Caco-2 (cell line): ENCODE measurements around the gene ARFGAP1. TPM values are rescaled to one million over a fixed set of nuclear protein-coding genes. Genes with fewer than 3 reads are reported as not detected.

Source experiments
- Bru-seq: library from RNA; stranded (reverse); fragments of 400-500 nt; gene quantifications from one replicate; lab custom pipeline; 2021; lab: Mats Ljungman, UMichigan
- BruChase-seq, 2 experiments: library from RNA; stranded (reverse); fragments of 400-500 nt; gene quantifications; one replicate each; lab custom pipeline; 2021; lab: Mats Ljungman, UMichigan
- BruUV-seq: library from RNA; stranded (reverse); fragments of 400-500 nt; replicated peaks from 2 replicates; lab custom pipeline; 2021; lab: Mats Ljungman, UMichigan
- CTCF ChIA-PET: fragments of 300-600 bp; sonication (Branson Sonifier 250); formaldehyde crosslinking; loops from one replicate; lab custom pipeline; 2022; ENCODE audit warnings: antibody characterized with exemption; lab: Charles Lee
- POLR2A ChIA-PET: fragments of 300-600 bp; sonication (Branson Sonifier 250); formaldehyde crosslinking; loops from one replicate; lab custom pipeline; 2022; ENCODE audit warnings: antibody characterized with exemption; lab: Charles Lee
- DNase-seq, 2 experiments: peaks; one replicate each; pipeline versions ENCODE4 v3.0.0 to v3.0.0-alpha.2; 2020 to 2022
- H3K27me3 ChIP-seq: replicated peaks from 2 replicates; pipeline ENCODE4 v1.6.0; 2011; ENCODE audit warnings: low read length; ENCODE audit not compliant: control insufficient read depth, insufficient read depth
- H3K36me3 ChIP-seq: 2 replicates; pipeline ENCODE4 v1.5.1; 2011; ENCODE audit warnings: low read length; ENCODE audit not compliant: control insufficient read depth, insufficient read depth
- H3K4me1 ChIP-seq: fragments of 250-450 bp; sonication (Bioruptor Pico); 2 replicates; pipeline ENCODE4 v1.5.1; 2020; ENCODE audit warnings: mild to moderate bottlenecking
- H3K4me3 ChIP-seq: 2 replicates; pipeline ENCODE4 v1.5.1; 2011; ENCODE audit warnings: low read depth, mild to moderate bottlenecking, control low read depth, low read length
- H3K9me3 ChIP-seq: fragments of 250-450 bp; sonication (Bioruptor Pico); 2 replicates; pipeline ENCODE4 v1.5.1; 2020; ENCODE audit warnings: mild to moderate bottlenecking, moderate library complexity
- H3K27ac Mint-ChIP-seq: one replicate; pipeline ENCODE4 v1.8.0; 2022; ENCODE audit warnings: mixed read lengths; ENCODE audit not compliant: unreplicated experiment
- H3K27me3 Mint-ChIP-seq: one replicate; pipeline ENCODE4 v1.8.0; 2022; ENCODE audit warnings: mixed read lengths; ENCODE audit not compliant: insufficient read depth, unreplicated experiment
- H3K36me3 Mint-ChIP-seq: one replicate; pipeline ENCODE4 v1.8.0; 2022; ENCODE audit warnings: mild to moderate bottlenecking, mixed read lengths; ENCODE audit not compliant: insufficient read depth, unreplicated experiment
- H3K4me1 Mint-ChIP-seq: one replicate; pipeline ENCODE4 v1.8.0; 2022; ENCODE audit warnings: low read depth, mixed read lengths; ENCODE audit not compliant: unreplicated experiment
- H3K4me3 Mint-ChIP-seq: one replicate; pipeline ENCODE4 v1.8.0; 2022; ENCODE audit warnings: mild to moderate bottlenecking, moderate library complexity, mixed read lengths; ENCODE audit not compliant: unreplicated experiment
- H3K9me3 Mint-ChIP-seq: one replicate; pipeline ENCODE4 v1.8.0; 2022; ENCODE audit warnings: mixed read lengths; ENCODE audit not compliant: unreplicated experiment
- intact Hi-C: fragments of 100-400 bp; cut with micrococcal nuclease; formaldehyde crosslinking; loops from one replicate; pipeline ENCODE4 v1.10.0; 2022; ENCODE audit not compliant: unreplicated experiment
- long read RNA-seq: library from polyadenylated mRNA; stranded (forward); transcript quantifications from one replicate; pipeline ENCODE4 v2.0.0, GENCODE V29; 2022
- total RNA-seq: library from RNA; stranded (reverse); gene quantifications from 2 replicates; pipeline ENCODE4 v1.2.3, GENCODE V29; 2022
- TF ChIP-seq, protein P1 (sequence below), 2 experiments: fragments of 200-600 bp in 1 of 2; IDR thresholded peaks; 1 replicate in 1 of 2; 2 replicates in 1 of 2; pipeline versions ENCODE4 v1.5.1 to v1.8.0; 2011 to 2022; ENCODE audit warnings: antibody characterized with exemption in 1 of 2, control low read depth in 1 of 2, inconsistent platforms in 1 of 2, low read depth in 1 of 2, low read length in 1 of 2, mild to moderate bottlenecking in 1 of 2, moderate library complexity in 1 of 2; ENCODE audit not compliant: insufficient read depth in 1 of 2, severe bottlenecking in 1 of 2, unreplicated experiment in 1 of 2

Gene ARFGAP1
- total RNA-seq (275 and 286 TPM in 2 replicates), Bru-seq, nascent RNA (percentile 85 among the genes with signal in this experiment), BruChase-seq, experiment 1, labeled RNA remaining after a 2-hour chase (percentile 94 among the genes with signal in this experiment), BruChase-seq, experiment 2, labeled RNA remaining after a 6-hour chase (percentile 94 among the genes with signal in this experiment)
- long read RNA-seq, transcript ARFGAP1-203 (13 exons, 3,281 nt) = major isoform, 31 of 103 reads
- long read RNA-seq, transcript ARFGAP1-209 (4 exons, 2,727 nt) = minor isoform, 6 of 103 reads
- long read RNA-seq, partial matches to known transcripts = 55 of 103 reads
- long read RNA-seq, other reads (novel, unspliced or antisense) = 9 of 103 reads

GRCh38 chr20:63272105-63273058 lies at the start of gene ARFGAP1:
Gene ARFGAP1, plus strand, starts transcription at chr20:63272813. Its CDS starts 2,768 bp downstream, at chr20:63275581.
- CTCF ChIA-PET = interaction anchor here (0.6 to 3.4 kb wide), 17 partner anchors 20 to 766 kb away, joined by 3 to 52 read pairs (median 5); partner anchors contain the start of gene PPDPF
- POLR2A ChIA-PET = interaction anchor here (0.5 to 2.0 kb wide), 12 partner anchors 12 to 807 kb away, joined by 3 to 9 read pairs (median 4); partner anchors contain the start of gene RGS19
- H3K27ac Mint-ChIP-seq = peak within 1 kb of the TSS; percentile 86
- intact Hi-C loops = loop anchor here (1.0 to 2.0 kb wide), 3 partner anchors 11 to 50 kb away; no protein-coding TSS in a partner anchor
- peaks cover 34% of the 10 kb centered on the region for H3K36me3 Mint-ChIP-seq
- no TSS peak for BruUV-seq
- H3K9me3 ChIP-seq = no peaks in the 10 kb centered on the region
- H3K4me1 ChIP-seq = peaks cover 23% of the 10 kb centered on the region
- no peaks in the 10 kb centered on the region for H3K27me3 Mint-ChIP-seq
- no peaks in the 10 kb centered on the region for H3K9me3 Mint-ChIP-seq
- H3K27me3 ChIP-seq = no peaks in the 10 kb centered on the region
- H3K4me3 ChIP-seq = peak within 1 kb of the TSS; percentile 97
- TF ChIP-seq, protein P1, sequence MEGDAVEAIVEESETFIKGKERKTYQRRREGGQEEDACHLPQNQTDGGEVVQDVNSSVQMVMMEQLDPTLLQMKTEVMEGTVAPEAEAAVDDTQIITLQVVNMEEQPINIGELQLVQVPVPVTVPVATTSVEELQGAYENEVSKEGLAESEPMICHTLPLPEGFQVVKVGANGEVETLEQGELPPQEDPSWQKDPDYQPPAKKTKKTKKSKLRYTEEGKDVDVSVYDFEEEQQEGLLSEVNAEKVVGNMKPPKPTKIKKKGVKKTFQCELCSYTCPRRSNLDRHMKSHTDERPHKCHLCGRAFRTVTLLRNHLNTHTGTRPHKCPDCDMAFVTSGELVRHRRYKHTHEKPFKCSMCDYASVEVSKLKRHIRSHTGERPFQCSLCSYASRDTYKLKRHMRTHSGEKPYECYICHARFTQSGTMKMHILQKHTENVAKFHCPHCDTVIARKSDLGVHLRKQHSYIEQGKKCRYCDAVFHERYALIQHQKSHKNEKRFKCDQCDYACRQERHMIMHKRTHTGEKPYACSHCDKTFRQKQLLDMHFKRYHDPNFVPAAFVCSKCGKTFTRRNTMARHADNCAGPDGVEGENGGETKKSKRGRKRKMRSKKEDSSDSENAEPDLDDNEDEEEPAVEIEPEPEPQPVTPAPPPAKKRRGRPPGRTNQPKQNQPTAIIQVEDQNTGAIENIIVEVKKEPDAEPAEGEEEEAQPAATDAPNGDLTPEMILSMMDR (IDR thresholded peaks at IDR 0.05; ENCODE audit: insufficient read depth in 1 of 2, low read depth in 1 of 2, low read length in 1 of 2, severe bottlenecking in 1 of 2, unreplicated experiment in 1 of 2) = peak in 1 of 2 experiments; percentile 45
- H3K4me1 Mint-ChIP-seq = peaks cover 28% of the 10 kb centered on the region
- peaks cover 5% of the 10 kb centered on the region for H3K36me3 ChIP-seq
- DNase-seq = peak; percentile 96 to 98
- H3K4me3 Mint-ChIP-seq = peak within 1 kb of the TSS; percentile 81

- Histone ChIP-seq H3K36me3 (no peaks in the 10 kb centered on the region), H3K9me3 (no peaks in the 10 kb centered on the region), H3K4me3 (no peak overlapping the region), H3K4me1 (peaks cover 12% of the 10 kb centered on the region; the same call in 1 of the 2 replicates), H3K27me3 (no peaks in the 10 kb centered on the region)
- peak; percentile 85 for DNase-seq
- TF ChIP-seq, protein P1 (IDR thresholded peaks at IDR 0.05; ENCODE audit: insufficient read depth in 1 of 2, low read depth in 1 of 2, low read length in 1 of 2, severe bottlenecking in 1 of 2, unreplicated experiment in 1 of 2) = peak; percentile 96 to 99
- Mint-ChIP-seq H3K9me3 (no peaks in the 10 kb centered on the region), H3K4me1 (peaks cover 7% of the 10 kb centered on the region), H3K27ac (no peak overlapping the region), H3K27me3 (peaks cover 3% of the 10 kb centered on the region), H3K4me3 (no peak overlapping the region), H3K36me3 (no peaks in the 10 kb centered on the region)
- ChIA-PET CTCF (interaction anchor here (0.6 to 4.3 kb wide), 42 partner anchors 9 to 405 kb away, joined by 3 to 122 read pairs (median 8); partner anchors contain the start of genes ARFGAP1, BIRC7 and PPDPF), POLR2A (interaction anchor here (1.4 kb wide), 1 partner anchor 50 kb away, joined by 8 read pairs; the partner anchor contains the start of gene ARFGAP1)
- no TSS peak for BruUV-seq
- intact Hi-C loops = loop anchor here (1.0 to 5.0 kb wide), 3 partner anchors 28 to 159 kb away; partner anchors contain the start of gene ARFGAP1
Observed at GRCh38 chr20:63223121-63223825, 49.3 kb upstream of the ARFGAP1 start.
